HepG2 (cell line): ENCODE measurements around the gene FAM184B. TPM values are rescaled to one million over a fixed set of nuclear protein-coding genes. Genes with fewer than 3 reads are reported as not detected.
A peak's percentile ranks its signal among the peaks of the same experiment; 100 is the strongest.

Experiments used
- ATM ChIP-seq: fragments of 450-650 bp; IDR thresholded peaks from 2 replicates; pipeline ENCODE4 v1.7.1; 2017; ENCODE audit warnings: mild to moderate bottlenecking, borderline replicate concordance
- CEBPB ChIP-seq: IDR thresholded peaks from 2 replicates; pipeline ENCODE4 v1.6.1; 2011; ENCODE audit warnings: low read depth, low read length, improper control_type of control experiment, borderline replicate concordance
- DBP ChIP-seq: sonication (generic); formaldehyde crosslinking; IDR thresholded peaks from 2 replicates; pipeline ENCODE4 v1.4.0; 2020; ENCODE audit warnings: missing genetic modification reagents; ENCODE audit errors: not compliant biosample characterization
- EP300 ChIP-seq, 3 experiments: sonication (generic) in 1 of 3; formaldehyde crosslinking in 1 of 3; IDR thresholded peaks; 2 replicates each; pipeline versions ENCODE4 v1.5.1 to v1.6.1; 2011 to 2020; ENCODE audit warnings: low read depth in 2 of 3, low read length in 2 of 3, borderline replicate concordance in 1 of 3, improper control_type of control experiment in 1 of 3, mild to moderate bottlenecking in 1 of 3, missing genetic modification reagents in 1 of 3, moderate library complexity in 1 of 3
- GATAD1 ChIP-seq: IDR thresholded peaks from 2 replicates; pipeline ENCODE4 v1.6.1; 2016; ENCODE audit warnings: missing genetic modification reagents, missing compliant biosample characterization
- GATAD2A ChIP-seq: IDR thresholded peaks from 2 replicates; pipeline ENCODE4 v1.6.1; 2016
- GZF1 ChIP-seq: sonication (generic); formaldehyde crosslinking; IDR thresholded peaks from 2 replicates; pipeline ENCODE4 v1.5.1; 2020; ENCODE audit warnings: mild to moderate bottlenecking, missing genetic modification reagents
- IRF2 ChIP-seq: IDR thresholded peaks from 2 replicates; pipeline ENCODE4 v1.6.1; 2018; ENCODE audit warnings: missing genetic modification reagents, missing compliant biosample characterization
- KLF11 ChIP-seq: IDR thresholded peaks from 2 replicates; pipeline ENCODE4 v1.6.1; 2016; ENCODE audit warnings: missing compliant biosample characterization
- MTERF4 ChIP-seq: sonication (generic); formaldehyde crosslinking; IDR thresholded peaks from 2 replicates; pipeline ENCODE4 v1.8.0; 2023; ENCODE audit warnings: mild to moderate bottlenecking, missing genetic modification reagents
- SALL2 ChIP-seq: sonication (generic); formaldehyde crosslinking; IDR thresholded peaks from 2 replicates; pipeline ENCODE4 v1.8.1; 2023; ENCODE audit warnings: mild to moderate bottlenecking, missing genetic modification reagents, inconsistent platforms
- SIN3A ChIP-seq: IDR thresholded peaks from 2 replicates; pipeline ENCODE4 v1.6.1; 2011; ENCODE audit warnings: low read depth, mild to moderate bottlenecking, control low read depth, low read length, borderline replicate concordance
- SMARCE1 ChIP-seq: fragments of 450-650 bp; IDR thresholded peaks from 2 replicates; pipeline ENCODE4 v1.6.1; 2017; ENCODE audit warnings: borderline replicate concordance
- SP4 ChIP-seq: sonication (generic); formaldehyde crosslinking; IDR thresholded peaks from 2 replicates; pipeline ENCODE4 v1.8.1; 2023; ENCODE audit warnings: mild to moderate bottlenecking, missing genetic modification reagents
- TFE3 ChIP-seq: IDR thresholded peaks from 2 replicates; pipeline ENCODE4 v1.6.1; 2016
- TRAFD1 ChIP-seq: sonication (generic); formaldehyde crosslinking; IDR thresholded peaks from 2 replicates; pipeline ENCODE4 v1.5.1; 2020; ENCODE audit warnings: missing genetic modification reagents, mild to moderate bottlenecking, borderline replicate concordance
- YY1 ChIP-seq: IDR thresholded peaks from 2 replicates; pipeline ENCODE4 v1.6.1; 2011; ENCODE audit warnings: low read length, low read depth, moderate library complexity, mild to moderate bottlenecking; ENCODE audit not compliant: insufficient read depth, insufficient replicate concordance
- ZFX ChIP-seq: sonication (generic); formaldehyde crosslinking; IDR thresholded peaks from 2 replicates; pipeline ENCODE4 v1.4.0; 2020; ENCODE audit warnings: mild to moderate bottlenecking, low read depth, missing genetic modification reagents, moderate library complexity
- ZFY ChIP-seq: sonication (generic); formaldehyde crosslinking; IDR thresholded peaks from 2 replicates; pipeline ENCODE4 v1.4.0; 2020; ENCODE audit warnings: missing genetic modification reagents
- ZKSCAN1 ChIP-seq: fragments of 150-350 bp; IDR thresholded peaks from 2 replicates; pipeline ENCODE4 v1.6.1; 2014; ENCODE audit warnings: low read length
- ZNF18 ChIP-seq: sonication (generic); formaldehyde crosslinking; IDR thresholded peaks from 2 replicates; pipeline ENCODE4 v1.8.0; 2022; ENCODE audit warnings: mild to moderate bottlenecking, missing genetic modification reagents; ENCODE audit not compliant: insufficient replicate concordance
- ZNF501 ChIP-seq: sonication (generic); formaldehyde crosslinking; IDR thresholded peaks from 2 replicates; pipeline ENCODE4 v1.5.1; 2020; ENCODE audit warnings: mild to moderate bottlenecking, moderate library complexity, missing genetic modification reagents
- polyA plus RNA-seq, 8 experiments: library from polyadenylated mRNA; depleted of rRNA in 3 of 8; stranded (reverse) in 7 of 8; unstranded in 1 of 8; fragments of >200 nt; fragmentation: Illumina TruSeq in 4 of 8; extraction: Trizol in 4 of 8; gene quantifications; 2 replicates each; pipeline versions ENCODE4 v1.2.1 to v1.2.3, GENCODE V29; 2011 to 2016; ENCODE audit warnings: low read depth in 4 of 8, missing spikeins in 1 of 8, mixed read lengths in 1 of 8; ENCODE audit not compliant: insufficient read depth in 1 of 8
- total RNA-seq, 5 experiments: library from RNA; depleted of rRNA; stranded (reverse); fragments of >200 nt; fragmentation: Illumina TruSeq; extraction: Trizol; gene quantifications; 2 replicates each; pipeline ENCODE4 v1.2.3, GENCODE V29; 2016; ENCODE audit warnings: low read depth in 1 of 5

FAM184B gene
- total and polyA plus RNA-seq, 2 of the 13 experiments (the other 11 are each of a cell fraction or from before 2014, with no cell fraction given): not detected

- TF ChIP-seq ZNF18 (CRISPR knock-in tag): peak; percentile 6
- peak; percentile 38 for TF ChIP-seq MTERF4
- TF ChIP-seq SIN3A: peak; percentile 91
- TF ChIP-seq EP300 (IDR thresholded peaks at IDR 0.05; ENCODE audit: low read depth in 2 of 2, low read length in 2 of 2): no peak
- no peak for TF ChIP-seq EP300 (CRISPR knock-in tag; IDR thresholded peaks at IDR 0.05; ENCODE audit: borderline replicate concordance)
- no peak for TF ChIP-seq DBP (CRISPR knock-in tag)
- peak; percentile 76 for TF ChIP-seq ZFX
- peak; percentile 98 for TF ChIP-seq YY1
- TF ChIP-seq ZKSCAN1: no peak
- peak; percentile 42; the same call in 1 of the 2 replicates for TF ChIP-seq KLF11 (CRISPR knock-in tag)
- no peak for TF ChIP-seq SMARCE1
- TF ChIP-seq TFE3 (CRISPR knock-in tag): peak; percentile 96
- TF ChIP-seq ATM: no peak
- peak; percentile 85 for TF ChIP-seq ZFY (CRISPR knock-in tag)
- peak; percentile 66; the same call in 1 of the 2 replicates for TF ChIP-seq GZF1 (CRISPR knock-in tag)
- 0 out of 2 replicates have a peak, but pooled peaks have one; percentile 7 for TF ChIP-seq GATAD2A (CRISPR knock-in tag)
- TF ChIP-seq SALL2 (CRISPR knock-in tag): peak; percentile 62; the same call in 1 of the 2 replicates
- TF ChIP-seq GATAD1 (CRISPR knock-in tag): peak; percentile 95
- TF ChIP-seq SP4 (CRISPR knock-in tag): peak; percentile 36; the same call in 1 of the 2 replicates
- TF ChIP-seq IRF2 (CRISPR knock-in tag): no peak
- TF ChIP-seq ZNF501 (CRISPR knock-in tag): peak; percentile 92
- no peak for TF ChIP-seq TRAFD1 (CRISPR knock-in tag)
- TF ChIP-seq CEBPB: peak; percentile 92
These were observed 166.8 kb downstream of the FAM184B start, which contains the start of gene MED28 (continued) for GRCh38 chr4:17614416-17615299.
